ENCODE measurements around the gene REXO1.

REXO1 gene

DNA sequence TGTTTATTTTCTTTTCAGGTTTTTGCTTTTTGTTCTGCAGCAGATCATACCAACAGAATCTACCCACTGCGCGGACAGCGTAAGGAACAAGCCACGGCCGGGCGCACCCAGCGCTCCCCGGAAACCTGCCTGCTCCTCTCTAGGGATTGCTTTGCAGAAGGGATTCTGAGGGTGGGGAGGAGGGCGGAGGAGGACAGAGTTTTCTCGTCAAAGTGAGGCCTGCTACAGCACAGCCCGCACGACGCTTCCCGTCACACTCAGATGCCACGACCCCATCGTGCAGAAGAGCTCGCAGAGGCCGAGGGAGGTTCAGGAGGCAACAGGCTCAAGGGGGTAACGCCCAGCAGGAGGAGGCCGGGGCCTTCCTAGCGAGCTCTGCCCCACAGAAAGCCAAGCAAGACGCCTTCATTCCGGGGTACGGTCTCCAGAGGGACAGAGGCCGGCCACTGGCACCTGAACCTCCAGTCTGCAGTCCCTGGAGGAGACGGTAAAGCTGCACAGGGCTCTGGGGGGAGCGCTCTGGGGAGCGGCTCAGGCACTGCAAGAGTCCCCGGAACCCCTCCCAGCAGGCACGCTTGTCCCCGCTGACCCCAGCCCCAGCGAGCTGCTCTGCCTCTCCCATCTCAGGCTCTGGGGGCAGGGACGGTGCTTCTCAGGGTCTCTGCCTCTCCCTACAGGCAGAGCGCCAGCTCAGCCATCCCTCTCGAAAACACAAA, 6.9 kb downstream of the REXO1 start:
- no peak overlapping the region for H3K4me3 ChIP-seq (ENCODE audit: low read depth in 1 of 2, low read length in 2 of 2)
- H3K9me3 ChIP-seq (ENCODE audit: insufficient read depth, low read length, severe bottlenecking): no peaks in the 10 kb centered on the region
- H3K79me2 ChIP-seq (ENCODE audit: insufficient read depth, low read length): peaks cover 100% of the 10 kb centered on the region
- no peak overlapping the region for H3K4me2 ChIP-seq (ENCODE audit: insufficient read depth, low read length)
- no peak overlapping the region for H3K27ac ChIP-seq (ENCODE audit: low read length)
- peaks cover 93% of the 10 kb centered on the region for H4K20me1 ChIP-seq (ENCODE audit: insufficient read depth, low read length)
- peaks cover 25% of the 10 kb centered on the region for H3K4me1 ChIP-seq (ENCODE audit: insufficient read depth, low read length)
- H3K9ac ChIP-seq (ENCODE audit: low read depth, low read length): no peak overlapping the region
- H3K36me3 ChIP-seq (ENCODE audit: insufficient read depth, low read length): peaks cover 57% of the 10 kb centered on the region
- DNase-seq: no peak
- ATAC-seq (ENCODE audit: insufficient read depth, low read depth): no peak
- no peaks in the 10 kb centered on the region for H3K27me3 ChIP-seq (ENCODE audit: insufficient read depth, low read length, poor library complexity)
- TF ChIP-seq EZH2 (IDR thresholded peaks at IDR 0.05; ENCODE audit: borderline replicate concordance, low read depth, low read length, severe bottlenecking): no peak
- TF ChIP-seq, protein P1, sequence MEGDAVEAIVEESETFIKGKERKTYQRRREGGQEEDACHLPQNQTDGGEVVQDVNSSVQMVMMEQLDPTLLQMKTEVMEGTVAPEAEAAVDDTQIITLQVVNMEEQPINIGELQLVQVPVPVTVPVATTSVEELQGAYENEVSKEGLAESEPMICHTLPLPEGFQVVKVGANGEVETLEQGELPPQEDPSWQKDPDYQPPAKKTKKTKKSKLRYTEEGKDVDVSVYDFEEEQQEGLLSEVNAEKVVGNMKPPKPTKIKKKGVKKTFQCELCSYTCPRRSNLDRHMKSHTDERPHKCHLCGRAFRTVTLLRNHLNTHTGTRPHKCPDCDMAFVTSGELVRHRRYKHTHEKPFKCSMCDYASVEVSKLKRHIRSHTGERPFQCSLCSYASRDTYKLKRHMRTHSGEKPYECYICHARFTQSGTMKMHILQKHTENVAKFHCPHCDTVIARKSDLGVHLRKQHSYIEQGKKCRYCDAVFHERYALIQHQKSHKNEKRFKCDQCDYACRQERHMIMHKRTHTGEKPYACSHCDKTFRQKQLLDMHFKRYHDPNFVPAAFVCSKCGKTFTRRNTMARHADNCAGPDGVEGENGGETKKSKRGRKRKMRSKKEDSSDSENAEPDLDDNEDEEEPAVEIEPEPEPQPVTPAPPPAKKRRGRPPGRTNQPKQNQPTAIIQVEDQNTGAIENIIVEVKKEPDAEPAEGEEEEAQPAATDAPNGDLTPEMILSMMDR (IDR thresholded peaks at IDR 0.05; ENCODE audit: borderline replicate concordance, extremely low read depth, low read length, poor library complexity, severe bottlenecking): no peak
- H2AFZ ChIP-seq (ENCODE audit: low read depth, low read length): no peak overlapping the region

DNA sequence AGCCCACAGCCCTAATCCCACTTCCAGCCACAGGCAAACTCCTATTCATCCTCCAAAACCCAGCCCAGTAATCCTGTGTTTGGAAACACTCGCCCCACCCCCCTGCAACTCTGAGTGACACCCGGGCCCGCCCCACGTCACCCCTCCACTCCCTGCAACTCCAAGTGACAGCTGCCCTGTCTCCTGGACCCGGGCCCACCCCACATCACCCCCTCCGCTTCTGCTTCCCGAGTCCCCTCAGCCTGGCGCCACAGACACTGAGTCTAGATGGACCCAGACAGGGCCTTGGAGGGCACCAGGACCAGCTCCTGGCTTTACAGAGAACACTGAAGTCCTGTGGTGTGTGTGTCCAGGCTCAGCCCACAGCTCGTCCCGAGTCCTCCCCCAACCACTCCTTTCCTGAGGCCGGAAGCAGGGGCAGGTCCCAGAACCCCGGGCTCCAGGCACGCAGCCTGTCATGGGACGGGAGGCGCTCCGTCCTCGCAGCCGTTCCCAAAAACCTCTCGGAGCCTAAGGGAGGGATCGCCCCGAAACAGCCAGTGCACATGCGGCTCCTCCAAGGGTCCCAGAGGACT, 7.7 kb downstream of the REXO1 start:
- TF ChIP-seq, protein P1 (IDR thresholded peaks at IDR 0.05; ENCODE audit: borderline replicate concordance, extremely low read depth, low read length, poor library complexity, severe bottlenecking): no peak
- TF ChIP-seq EZH2 (IDR thresholded peaks at IDR 0.05; ENCODE audit: borderline replicate concordance, low read depth, low read length, severe bottlenecking): no peak
- Histone ChIP-seq H2AFZ (ENCODE audit: low read depth, low read length) (no peak overlapping the region), H3K9ac (ENCODE audit: low read depth, low read length) (no peak overlapping the region), H3K4me2 (ENCODE audit: insufficient read depth, low read length) (no peak overlapping the region), H4K20me1 (ENCODE audit: insufficient read depth, low read length) (peaks cover 92% of the 10 kb centered on the region), H3K4me3 (ENCODE audit: low read depth in 1 of 2, low read length in 2 of 2) (no peak overlapping the region), H3K27ac (ENCODE audit: low read length) (no peak overlapping the region), H3K36me3 (ENCODE audit: insufficient read depth, low read length) (peaks cover 49% of the 10 kb centered on the region), H3K4me1 (ENCODE audit: insufficient read depth, low read length) (peaks cover 17% of the 10 kb centered on the region), H3K9me3 (ENCODE audit: insufficient read depth, low read length, severe bottlenecking) (no peaks in the 10 kb centered on the region), H3K79me2 (ENCODE audit: insufficient read depth, low read length) (peaks cover 100% of the 10 kb centered on the region), H3K27me3 (ENCODE audit: insufficient read depth, low read length, poor library complexity) (no peaks in the 10 kb centered on the region)
- DNase-seq (no peak), ATAC-seq (ENCODE audit: insufficient read depth, low read depth) (no peak)

DNA sequence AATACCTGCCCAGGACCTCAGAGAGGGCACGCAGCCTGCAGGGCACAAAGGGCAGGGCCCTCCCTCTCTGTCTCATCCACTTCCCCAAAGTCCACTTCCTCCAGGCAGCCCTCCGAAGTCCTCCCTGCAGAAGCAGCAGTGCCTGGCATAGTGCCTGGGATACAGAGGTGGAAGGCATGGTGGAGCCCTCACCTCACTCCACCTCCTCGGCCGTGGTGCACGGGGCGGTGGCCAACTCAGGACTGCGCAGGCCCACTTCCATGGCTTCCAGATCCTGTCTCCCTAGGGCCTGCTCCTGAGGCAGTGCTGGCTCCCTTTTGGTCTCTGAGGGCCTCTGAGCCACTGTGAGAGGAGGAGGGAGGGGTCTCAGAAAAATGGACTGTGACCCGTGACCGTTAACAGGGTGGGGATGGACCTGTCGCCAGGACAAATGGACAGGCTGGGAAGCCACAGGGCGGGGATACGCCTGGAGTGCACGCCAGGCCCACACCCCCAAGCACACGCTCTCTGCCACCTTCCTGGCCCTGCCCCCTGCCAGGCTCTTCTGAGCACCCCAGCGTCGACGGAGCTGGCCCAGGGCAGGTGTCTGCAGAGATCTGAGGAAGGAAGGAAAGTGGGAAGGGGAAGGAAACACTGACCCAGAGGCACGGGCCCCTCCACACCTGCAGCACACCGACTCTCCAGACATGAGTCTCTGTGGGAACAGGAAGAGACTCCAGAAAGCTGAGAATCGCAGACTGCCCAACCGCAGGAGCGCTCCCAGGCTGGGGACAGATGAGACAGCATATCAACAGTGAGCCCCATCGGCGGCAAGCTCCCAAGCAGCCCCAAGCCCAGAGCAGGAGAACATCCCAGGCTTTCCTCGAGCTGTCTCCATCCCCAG, 8.4 kb downstream of the REXO1 start:
- Histone ChIP-seq H3K27me3 (ENCODE audit: insufficient read depth, low read length, poor library complexity) (no peaks in the 10 kb centered on the region), H2AFZ (ENCODE audit: low read depth, low read length) (no peak overlapping the region), H3K27ac (ENCODE audit: low read length) (no peak overlapping the region), H3K4me3 (ENCODE audit: low read depth in 1 of 2, low read length in 2 of 2) (no peak overlapping the region), H4K20me1 (ENCODE audit: insufficient read depth, low read length) (peaks cover 91% of the 10 kb centered on the region), H3K36me3 (ENCODE audit: insufficient read depth, low read length) (peaks cover 44% of the 10 kb centered on the region), H3K9ac (ENCODE audit: low read depth, low read length) (no peak overlapping the region), H3K9me3 (ENCODE audit: insufficient read depth, low read length, severe bottlenecking) (no peaks in the 10 kb centered on the region), H3K4me2 (ENCODE audit: insufficient read depth, low read length) (no peak overlapping the region), H3K79me2 (ENCODE audit: insufficient read depth, low read length) (peaks cover 100% of the 10 kb centered on the region), H3K4me1 (ENCODE audit: insufficient read depth, low read length) (peaks cover 10% of the 10 kb centered on the region)
- ATAC-seq (ENCODE audit: insufficient read depth, low read depth) (no peak), DNase-seq (no peak)
- TF ChIP-seq, protein P1 (IDR thresholded peaks at IDR 0.05; ENCODE audit: borderline replicate concordance, extremely low read depth, low read length, poor library complexity, severe bottlenecking): no peak
- TF ChIP-seq EZH2 (IDR thresholded peaks at IDR 0.05; ENCODE audit: borderline replicate concordance, low read depth, low read length, severe bottlenecking): no peak
